ENCODE measurements around the gene DAZAP1. TPM values are rescaled to one million over a fixed set of nuclear protein-coding genes. Genes with fewer than 3 reads are reported as not detected.

The DAZAP1 gene
- total RNA-seq, 1 experiment from 2014 or later = 360 TPM

- no peak overlapping the region for H3K4me3 Mint-ChIP-seq
- ATAC-seq = 0 out of 2 replicates have a peak, but pooled peaks have one; percentile 5
- no peaks in the 10 kb centered on the region for H3K4me1 Mint-ChIP-seq
- CTCF ChIA-PET = interaction anchor here (1.0 to 2.0 kb wide), 3 partner anchors 81 to 130 kb away, joined by 3 to 12 read pairs (median 5); no protein-coding TSS in a partner anchor
- H3K9me3 Mint-ChIP-seq = no peaks in the 10 kb centered on the region
- POLR2A ChIA-PET = no interaction called here
- peaks cover 8% of the 10 kb centered on the region for H3K36me3 Mint-ChIP-seq
- no peak for DNase-seq (ENCODE audit: low spot score)
- no peak overlapping the region for H3K27ac Mint-ChIP-seq
- no peaks in the 10 kb centered on the region; the same call in 1 of the 2 replicates for H3K27me3 Mint-ChIP-seq (ENCODE audit: low read depth)
- TF ChIP-seq FOXJ3 (CRISPR knock-in tag; IDR thresholded peaks at IDR 0.05; ENCODE audit: borderline replicate concordance) = no peak
- no peak for TF ChIP-seq ZNF121 (CRISPR knock-in tag; IDR thresholded peaks at IDR 0.05)
- TF ChIP-seq, protein P1, sequence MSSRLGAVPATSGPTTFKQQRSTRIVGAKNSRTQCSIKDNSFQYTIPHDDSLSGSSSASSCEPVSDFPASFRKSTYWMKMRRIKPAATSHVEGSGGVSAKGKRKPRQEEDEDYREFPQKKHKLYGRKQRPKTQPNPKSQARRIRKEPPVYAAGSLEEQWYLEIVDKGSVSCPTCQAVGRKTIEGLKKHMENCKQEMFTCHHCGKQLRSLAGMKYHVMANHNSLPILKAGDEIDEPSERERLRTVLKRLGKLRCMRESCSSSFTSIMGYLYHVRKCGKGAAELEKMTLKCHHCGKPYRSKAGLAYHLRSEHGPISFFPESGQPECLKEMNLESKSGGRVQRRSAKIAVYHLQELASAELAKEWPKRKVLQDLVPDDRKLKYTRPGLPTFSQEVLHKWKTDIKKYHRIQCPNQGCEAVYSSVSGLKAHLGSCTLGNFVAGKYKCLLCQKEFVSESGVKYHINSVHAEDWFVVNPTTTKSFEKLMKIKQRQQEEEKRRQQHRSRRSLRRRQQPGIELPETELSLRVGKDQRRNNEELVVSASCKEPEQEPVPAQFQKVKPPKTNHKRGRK (CRISPR knock-in tag; IDR thresholded peaks at IDR 0.05; ENCODE audit: borderline replicate concordance) = no peak
- TF ChIP-seq NR2C2 (CRISPR knock-in tag; IDR thresholded peaks at IDR 0.05) = no peak
- TF ChIP-seq CBFB (CRISPR knock-in tag; IDR thresholded peaks at IDR 0.05; ENCODE audit: low read depth) = no peak
- TF ChIP-seq E2F4 (CRISPR knock-in tag; IDR thresholded peaks at IDR 0.05; ENCODE audit: borderline replicate concordance, low read depth) = 0 out of 2 replicates have a peak, but pooled peaks have one; percentile 31
- TF ChIP-seq ZNF416 (CRISPR knock-in tag; IDR thresholded peaks at IDR 0.05) = no peak
- no peak for TF ChIP-seq ERG (CRISPR knock-in tag; IDR thresholded peaks at IDR 0.05)
- TF ChIP-seq PRDM15 (CRISPR knock-in tag; IDR thresholded peaks at IDR 0.05) = no peak
- TF ChIP-seq GTF2I (CRISPR knock-in tag; conservative IDR thresholded peaks at IDR 0.05) = no peak
- TF ChIP-seq, protein P2, sequence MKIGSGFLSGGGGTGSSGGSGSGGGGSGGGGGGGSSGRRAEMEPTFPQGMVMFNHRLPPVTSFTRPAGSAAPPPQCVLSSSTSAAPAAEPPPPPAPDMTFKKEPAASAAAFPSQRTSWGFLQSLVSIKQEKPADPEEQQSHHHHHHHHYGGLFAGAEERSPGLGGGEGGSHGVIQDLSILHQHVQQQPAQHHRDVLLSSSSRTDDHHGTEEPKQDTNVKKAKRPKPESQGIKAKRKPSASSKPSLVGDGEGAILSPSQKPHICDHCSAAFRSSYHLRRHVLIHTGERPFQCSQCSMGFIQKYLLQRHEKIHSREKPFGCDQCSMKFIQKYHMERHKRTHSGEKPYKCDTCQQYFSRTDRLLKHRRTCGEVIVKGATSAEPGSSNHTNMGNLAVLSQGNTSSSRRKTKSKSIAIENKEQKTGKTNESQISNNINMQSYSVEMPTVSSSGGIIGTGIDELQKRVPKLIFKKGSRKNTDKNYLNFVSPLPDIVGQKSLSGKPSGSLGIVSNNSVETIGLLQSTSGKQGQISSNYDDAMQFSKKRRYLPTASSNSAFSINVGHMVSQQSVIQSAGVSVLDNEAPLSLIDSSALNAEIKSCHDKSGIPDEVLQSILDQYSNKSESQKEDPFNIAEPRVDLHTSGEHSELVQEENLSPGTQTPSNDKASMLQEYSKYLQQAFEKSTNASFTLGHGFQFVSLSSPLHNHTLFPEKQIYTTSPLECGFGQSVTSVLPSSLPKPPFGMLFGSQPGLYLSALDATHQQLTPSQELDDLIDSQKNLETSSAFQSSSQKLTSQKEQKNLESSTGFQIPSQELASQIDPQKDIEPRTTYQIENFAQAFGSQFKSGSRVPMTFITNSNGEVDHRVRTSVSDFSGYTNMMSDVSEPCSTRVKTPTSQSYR (CRISPR knock-in tag; IDR thresholded peaks at IDR 0.05) = no peak
- TF ChIP-seq, protein P3, sequence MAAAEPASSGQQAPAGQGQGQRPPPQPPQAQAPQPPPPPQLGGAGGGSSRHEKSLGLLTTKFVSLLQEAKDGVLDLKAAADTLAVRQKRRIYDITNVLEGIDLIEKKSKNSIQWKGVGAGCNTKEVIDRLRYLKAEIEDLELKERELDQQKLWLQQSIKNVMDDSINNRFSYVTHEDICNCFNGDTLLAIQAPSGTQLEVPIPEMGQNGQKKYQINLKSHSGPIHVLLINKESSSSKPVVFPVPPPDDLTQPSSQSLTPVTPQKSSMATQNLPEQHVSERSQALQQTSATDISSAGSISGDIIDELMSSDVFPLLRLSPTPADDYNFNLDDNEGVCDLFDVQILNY (CRISPR knock-in tag; IDR thresholded peaks at IDR 0.05) = no peak
- TF ChIP-seq FOXK1 (CRISPR knock-in tag; IDR thresholded peaks at IDR 0.05) = no peak
- no peak for TF ChIP-seq GABPB1 (CRISPR knock-in tag; IDR thresholded peaks at IDR 0.05)
- peak; percentile 49; the same call in 1 of the 2 replicates for TF ChIP-seq FOXP1 (CRISPR knock-in tag; IDR thresholded peaks at IDR 0.05; ENCODE audit: borderline replicate concordance)
Observed at GRCh38 chr19:1396019-1396767, 11.2 kb upstream of the DAZAP1 start.
